ENCODE measurements around the gene ATP1A1. TPM values are rescaled to one million over a fixed set of nuclear protein-coding genes. Genes with fewer than 3 reads are reported as not detected.

The ATP1A1 gene
- total RNA-seq, 4 donors from 2014 or later: 770 to 1,450 (median 1,316) TPM

GRCh38 chr1:116449578-116449977 is 76.5 kb downstream of the ATP1A1 start:
- TF ChIP-seq, protein P1, sequence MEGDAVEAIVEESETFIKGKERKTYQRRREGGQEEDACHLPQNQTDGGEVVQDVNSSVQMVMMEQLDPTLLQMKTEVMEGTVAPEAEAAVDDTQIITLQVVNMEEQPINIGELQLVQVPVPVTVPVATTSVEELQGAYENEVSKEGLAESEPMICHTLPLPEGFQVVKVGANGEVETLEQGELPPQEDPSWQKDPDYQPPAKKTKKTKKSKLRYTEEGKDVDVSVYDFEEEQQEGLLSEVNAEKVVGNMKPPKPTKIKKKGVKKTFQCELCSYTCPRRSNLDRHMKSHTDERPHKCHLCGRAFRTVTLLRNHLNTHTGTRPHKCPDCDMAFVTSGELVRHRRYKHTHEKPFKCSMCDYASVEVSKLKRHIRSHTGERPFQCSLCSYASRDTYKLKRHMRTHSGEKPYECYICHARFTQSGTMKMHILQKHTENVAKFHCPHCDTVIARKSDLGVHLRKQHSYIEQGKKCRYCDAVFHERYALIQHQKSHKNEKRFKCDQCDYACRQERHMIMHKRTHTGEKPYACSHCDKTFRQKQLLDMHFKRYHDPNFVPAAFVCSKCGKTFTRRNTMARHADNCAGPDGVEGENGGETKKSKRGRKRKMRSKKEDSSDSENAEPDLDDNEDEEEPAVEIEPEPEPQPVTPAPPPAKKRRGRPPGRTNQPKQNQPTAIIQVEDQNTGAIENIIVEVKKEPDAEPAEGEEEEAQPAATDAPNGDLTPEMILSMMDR (IDR thresholded peaks at IDR 0.05): no peak
- DNase-seq: no peak

GRCh38 chr1:116451702-116452101 is 78.7 kb downstream of the ATP1A1 start:
- Histone ChIP-seq H3K4me1 (no peaks in the 10 kb centered on the region), H3K27ac (no peak overlapping the region), H3K36me3 (no peaks in the 10 kb centered on the region), H3K4me3 (replicated peaks in 1 of 3) (no peak overlapping the region), H3K9me3 (no peaks in the 10 kb centered on the region), H3K27me3 (no peaks in the 10 kb centered on the region)
- DNase-seq: no peak
- TF ChIP-seq, protein P1 (IDR thresholded peaks at IDR 0.05): no peak
- no peak for TF ChIP-seq POLR2A (IDR thresholded peaks at IDR 0.05)
- intact Hi-C loops (cut with DNase I): no loop called here

More at GRCh38 chr1:116449578-116449977, 76.5 kb downstream of the ATP1A1 start:
- Histone ChIP-seq H3K4me3 (replicated peaks in 1 of 3) (no peak overlapping the region), H3K27ac (no peak overlapping the region), H3K27me3 (no peaks in the 10 kb centered on the region), H3K36me3 (no peaks in the 10 kb centered on the region), H3K4me1 (no peaks in the 10 kb centered on the region), H3K9me3 (no peaks in the 10 kb centered on the region)
- intact Hi-C loops (cut with DNase I): no loop called here

DNA sequence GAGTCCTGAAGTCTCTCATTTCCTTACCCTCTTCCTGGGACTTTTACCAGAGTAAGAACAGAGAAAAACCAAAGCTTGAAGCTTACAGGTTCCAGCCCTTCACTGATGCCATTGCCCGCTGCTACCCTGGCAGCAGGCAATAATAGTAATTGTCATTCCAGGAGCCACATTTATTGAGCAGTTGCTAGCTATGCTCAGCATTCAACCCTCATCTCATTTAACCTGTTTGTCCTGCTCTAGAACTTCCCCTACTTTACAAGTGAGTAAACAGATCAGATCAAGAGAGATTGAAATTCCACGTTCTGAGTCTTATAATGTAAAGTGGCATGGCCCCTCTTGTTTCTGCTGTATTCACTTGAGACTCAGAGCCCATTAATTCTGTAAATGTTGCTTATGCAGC is 80.4 kb downstream of the ATP1A1 start:
- Histone ChIP-seq H3K9me3 (no peaks in the 10 kb centered on the region), H3K4me3 (replicated peaks in 1 of 3) (no peak overlapping the region), H3K4me1 (no peaks in the 10 kb centered on the region), H3K27ac (no peak overlapping the region), H3K36me3 (no peaks in the 10 kb centered on the region), H3K27me3 (no peaks in the 10 kb centered on the region)
- TF ChIP-seq POLR2A (IDR thresholded peaks at IDR 0.05): no peak
- TF ChIP-seq, protein P1 (IDR thresholded peaks at IDR 0.05): no peak
- intact Hi-C loops (cut with DNase I): no loop called here
- DNase-seq: no peak
- WGBS, 2 donors: 82 to 83% methylated on average over 2 of the region's 2 CpGs

DNA sequence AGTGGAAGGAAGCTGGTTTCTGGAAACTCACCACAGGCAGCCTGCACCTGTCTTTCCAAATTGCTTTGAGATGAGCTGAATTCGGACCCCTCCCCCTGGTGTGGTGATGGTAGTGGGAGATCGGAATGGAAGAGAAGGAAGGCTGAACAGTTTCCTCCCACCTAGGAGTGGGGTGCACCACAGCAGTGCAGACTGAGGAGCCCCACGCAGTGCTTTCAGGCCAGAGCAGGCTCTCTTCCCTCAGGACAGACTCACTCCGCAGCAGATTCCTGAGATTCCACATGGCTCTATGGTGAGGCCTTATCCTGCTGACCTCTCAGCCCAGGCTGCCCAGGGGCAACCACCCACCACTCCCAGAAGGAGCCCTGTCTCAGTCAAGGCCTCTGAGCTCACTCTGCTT is 80.9 kb downstream of the ATP1A1 start:
- DNase-seq: no peak
- H3K36me3 ChIP-seq: no peaks in the 10 kb centered on the region
- H3K27me3 ChIP-seq: no peaks in the 10 kb centered on the region
- no peaks in the 10 kb centered on the region for H3K4me1 ChIP-seq
- no peak overlapping the region for H3K4me3 ChIP-seq (replicated peaks in 1 of 3)
- intact Hi-C loops (cut with DNase I): no loop called here
- TF ChIP-seq, protein P1 (IDR thresholded peaks at IDR 0.05): no peak
- TF ChIP-seq POLR2A (IDR thresholded peaks at IDR 0.05): no peak
- H3K9me3 ChIP-seq: no peaks in the 10 kb centered on the region
- WGBS, 2 donors: 80 to 88% methylated on average over 4 of the region's 4 CpGs
- H3K27ac ChIP-seq: no peak overlapping the region

Small RNA genes within 50 kb of the gene (small RNA-seq; reads per million reads assigned to genes)
- gene RF00019 (not detected), gene RNU6-817P (not detected)

Other genes starting within 250 kb of the ATP1A1 start
- 10 to 100 TPM; 17.5 to 51.9 (median 23.1) TPM for gene CD58, start 197.8 kb downstream of the ATP1A1 start, total RNA-seq